Smooth muscle cell (in vitro differentiated cells): Measurements from ENCODE around the gene SRI. TPM values are rescaled to one million over a fixed set of nuclear protein-coding genes. Genes with fewer than 3 reads are reported as not detected.

Source experiments
- DNase-seq: peaks from one replicate; lab custom pipeline; 2025; ENCODE audit not compliant: unreplicated experiment; lab: John Stamatoyannopoulos, UW
- H2AFZ ChIP-seq: fragments of 200-600 bp; sonication (generic); 2 replicates; pipeline ENCODE4 v1.6.0; 2016; ENCODE audit warnings: antibody characterized with exemption, low read depth, mild to moderate bottlenecking
- H3F3A ChIP-seq: fragments of 200-600 bp; sonication (generic); 2 replicates; pipeline ENCODE4 v1.6.0; 2017; ENCODE audit warnings: antibody characterized with exemption, low read depth
- H3K27ac ChIP-seq: fragments of 200-600 bp; sonication (generic); 2 replicates; pipeline ENCODE4 v1.5.1; 2016; ENCODE audit warnings: low read depth, mild to moderate bottlenecking
- H3K27me3 ChIP-seq: fragments of 200-600 bp; sonication (generic); 2 replicates; pipeline ENCODE4 v1.6.1; 2016; ENCODE audit warnings: low read depth, mild to moderate bottlenecking
- H3K36me3 ChIP-seq: fragments of 200-600 bp; sonication (generic); 2 replicates; pipeline ENCODE4 v1.5.1; 2016; ENCODE audit warnings: low read depth
- H3K4me1 ChIP-seq: fragments of 200-600 bp; sonication (generic); 2 replicates; pipeline ENCODE4 v1.5.1; 2016; ENCODE audit warnings: low read depth
- H3K4me2 ChIP-seq: fragments of 200-600 bp; sonication (generic); 2 replicates; pipeline ENCODE4 v1.6.0; 2016; ENCODE audit warnings: mild to moderate bottlenecking
- H3K4me3 ChIP-seq: fragments of 200-600 bp; sonication (generic); 2 replicates; pipeline ENCODE4 v1.5.1; 2016; ENCODE audit warnings: mild to moderate bottlenecking
- H3K79me2 ChIP-seq: fragments of 200-600 bp; sonication (generic); 2 replicates; pipeline ENCODE4 v1.6.0; 2016; ENCODE audit warnings: low read depth, mild to moderate bottlenecking
- H3K9ac ChIP-seq: fragments of 200-600 bp; sonication (generic); 2 replicates; pipeline ENCODE4 v1.6.0; 2016; ENCODE audit warnings: low read depth
- H3K9me3 ChIP-seq: fragments of 200-600 bp; sonication (generic); replicated peaks from 2 replicates; pipeline ENCODE4 v1.5.1; 2016; ENCODE audit warnings: low read depth
- H4K20me1 ChIP-seq: fragments of 200-600 bp; sonication (generic); 2 replicates; pipeline ENCODE4 v1.6.0; 2016; ENCODE audit warnings: low read depth
- CTCF ChIP-seq: fragments of 200-600 bp; sonication (generic); IDR thresholded peaks from 2 replicates; pipeline ENCODE4 v1.5.1; 2017; ENCODE audit warnings: borderline replicate concordance, mild to moderate bottlenecking, antibody characterized with exemption; ENCODE audit not compliant: insufficient read depth, poor library complexity, severe bottlenecking
- WGBS: methylation state at CpG from one replicate; pipeline ENCODE4 v1.1.7; 2016; ENCODE audit warnings: low lambda C conversion rate; 5-methylcytosine and 5-hydroxymethylcytosine counted together
- polyA plus RNA-seq: library from polyadenylated mRNA; unstranded; fragments of >200 nt; fragmentation: Nextera tagmentation; extraction: Ambion mirVana; gene quantifications from 2 replicates; pipeline ENCODE4 v1.2.1, GENCODE V29; 2016
- total RNA-seq: library from RNA; depleted of rRNA; stranded (reverse); fragments of >200 nt; gene quantifications from 2 replicates; pipeline ENCODE4 v1.2.3, GENCODE V29; 2014

Gene SRI
- total and polyA plus RNA-seq, 2 experiments from 2014 or later = 75.2 to 175 TPM

- TF ChIP-seq CTCF = no peak
- no peak overlapping the region for H2AFZ ChIP-seq
- peaks cover 18% of the 10 kb centered on the region for H3K36me3 ChIP-seq
- WGBS = 93% methylated on average over 3 of the region's 3 CpGs
- H3K4me1 ChIP-seq = peaks cover 7% of the 10 kb centered on the region
- H3K27ac ChIP-seq = no peak overlapping the region
- H3K9ac ChIP-seq = no peak overlapping the region
- no peak for DNase-seq
- no peaks in the 10 kb centered on the region for H3K9me3 ChIP-seq
- H4K20me1 ChIP-seq = no peaks in the 10 kb centered on the region
- no peak overlapping the region for H3K4me3 ChIP-seq
- no peaks in the 10 kb centered on the region for H3K79me2 ChIP-seq
- no peak overlapping the region for H3K4me2 ChIP-seq
- H3F3A ChIP-seq = no peaks in the 10 kb centered on the region
- no peaks in the 10 kb centered on the region for H3K27me3 ChIP-seq
Observed at GRCh38 chr7:88204525-88205110, 15.2 kb downstream of the SRI start.

GRCh38 chr7:88203401-88203800 lies 16.4 kb downstream of the SRI start:
- Histone ChIP-seq H3K27ac (no peak overlapping the region), H3K9ac (no peak overlapping the region), H3K4me2 (no peak overlapping the region), H3K4me3 (no peak overlapping the region), H3K27me3 (no peaks in the 10 kb centered on the region), H3K9me3 (no peaks in the 10 kb centered on the region), H3K79me2 (no peaks in the 10 kb centered on the region), H4K20me1 (no peaks in the 10 kb centered on the region), H3F3A (no peaks in the 10 kb centered on the region), H3K4me1 (peaks cover 7% of the 10 kb centered on the region), H3K36me3 (peaks cover 13% of the 10 kb centered on the region), H2AFZ (no peak overlapping the region)
- DNase-seq = no peak
- TF ChIP-seq CTCF = no peak
- 94% methylated on average over 4 of the region's 4 CpGs for WGBS

DNA sequence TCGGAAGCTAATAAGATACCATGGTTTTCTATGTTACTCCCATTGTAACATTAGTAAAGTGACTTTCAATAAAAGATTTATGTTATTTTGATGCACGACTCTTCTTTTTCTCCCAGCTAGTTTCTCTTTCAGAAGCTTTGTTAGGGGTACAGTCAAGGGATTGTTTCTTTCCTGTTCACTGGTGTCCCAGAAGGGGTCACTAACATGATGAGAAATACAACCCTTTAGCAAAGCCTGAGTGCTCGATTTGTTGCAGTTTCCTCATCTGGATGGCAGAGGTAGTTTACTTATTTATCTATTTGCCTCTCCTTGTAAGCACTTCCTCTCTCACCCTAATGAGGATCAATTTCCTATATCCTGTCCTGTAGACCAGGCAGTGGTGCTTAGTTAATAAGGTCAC lies 17.0 kb downstream of the SRI start:
- Histone ChIP-seq H3F3A (no peaks in the 10 kb centered on the region), H3K4me1 (peaks cover 7% of the 10 kb centered on the region), H3K27ac (no peak overlapping the region), H3K79me2 (no peaks in the 10 kb centered on the region), H3K27me3 (no peaks in the 10 kb centered on the region), H3K9ac (no peak overlapping the region), H3K36me3 (peaks cover 13% of the 10 kb centered on the region), H4K20me1 (no peaks in the 10 kb centered on the region), H2AFZ (no peak overlapping the region), H3K4me2 (no peak overlapping the region), H3K4me3 (no peak overlapping the region), H3K9me3 (no peaks in the 10 kb centered on the region)
- 94% methylated on average over 3 of the region's 3 CpGs for WGBS
- no peak for DNase-seq
- no peak for TF ChIP-seq CTCF

GRCh38 chr7:88202278-88202677 lies 17.6 kb downstream of the SRI start:
- Histone ChIP-seq H3F3A (no peaks in the 10 kb centered on the region), H3K27me3 (no peaks in the 10 kb centered on the region), H3K27ac (no peak overlapping the region), H3K36me3 (peaks cover 13% of the 10 kb centered on the region), H3K79me2 (no peaks in the 10 kb centered on the region), H3K9me3 (no peaks in the 10 kb centered on the region), H2AFZ (no peak overlapping the region), H4K20me1 (no peaks in the 10 kb centered on the region), H3K4me3 (no peak overlapping the region), H3K9ac (no peak overlapping the region), H3K4me1 (peaks cover 7% of the 10 kb centered on the region), H3K4me2 (no peak overlapping the region)
- no peak for TF ChIP-seq CTCF
- WGBS = 97% methylated on average over 5 of the region's 5 CpGs
- DNase-seq = no peak
